HG03095 (cell line): ENCODE measurements around the gene SYNJ1.
"Not testable (repeated sequence)": the region's sequence is repeated elsewhere in the genome, so short reads cannot be mapped to it uniquely, and the experiment has no call there.

ENCODE experiments used
- ATAC-seq: cut with Tn5 transposase; IDR thresholded peaks from one replicate; pipeline ENCODE4 v1.9.1; 2021; ENCODE audit warnings: moderate library complexity; ENCODE audit not compliant: unreplicated experiment

The SYNJ1 gene

DNA sequence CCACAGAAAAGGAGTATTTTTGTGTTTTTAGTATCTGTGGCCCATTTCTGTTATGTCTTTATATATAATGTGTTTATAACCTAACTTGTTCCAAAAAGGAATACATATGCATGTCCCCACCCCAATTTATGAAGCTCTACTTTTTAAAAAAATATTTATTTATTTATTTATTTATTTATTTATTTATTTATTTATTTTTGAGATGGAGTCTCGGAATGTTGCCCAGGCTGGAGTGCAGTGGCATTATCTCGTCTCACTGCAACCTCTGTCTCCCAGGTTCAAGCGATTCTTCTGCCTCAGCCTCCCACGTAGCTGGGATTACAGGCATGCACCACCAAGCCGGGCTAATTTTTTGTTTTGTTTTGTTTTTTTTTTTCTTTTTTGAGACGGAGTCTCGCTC lies 32.3 kb downstream of the SYNJ1 start:
- ATAC-seq: not testable (repeated sequence)

DNA sequence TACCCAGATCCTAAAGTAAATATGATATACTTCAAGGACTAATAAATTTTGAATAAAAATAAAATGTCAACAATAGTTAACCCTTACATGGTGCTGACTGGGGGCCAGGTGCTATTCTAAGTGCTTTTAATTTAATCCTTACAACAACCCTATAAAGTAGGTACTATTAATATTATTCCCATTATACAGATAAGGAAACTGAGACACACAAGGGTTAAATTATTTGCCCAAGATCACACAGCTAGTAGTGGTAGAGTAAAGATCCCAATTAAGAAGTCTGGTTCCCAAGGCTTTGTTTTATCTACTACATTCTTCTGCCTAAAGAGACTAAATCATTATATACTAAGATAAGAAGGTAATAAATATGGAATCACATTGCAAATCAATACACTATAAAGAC lies 34.2 kb downstream of the SYNJ1 start:
- ATAC-seq: no peak

DNA sequence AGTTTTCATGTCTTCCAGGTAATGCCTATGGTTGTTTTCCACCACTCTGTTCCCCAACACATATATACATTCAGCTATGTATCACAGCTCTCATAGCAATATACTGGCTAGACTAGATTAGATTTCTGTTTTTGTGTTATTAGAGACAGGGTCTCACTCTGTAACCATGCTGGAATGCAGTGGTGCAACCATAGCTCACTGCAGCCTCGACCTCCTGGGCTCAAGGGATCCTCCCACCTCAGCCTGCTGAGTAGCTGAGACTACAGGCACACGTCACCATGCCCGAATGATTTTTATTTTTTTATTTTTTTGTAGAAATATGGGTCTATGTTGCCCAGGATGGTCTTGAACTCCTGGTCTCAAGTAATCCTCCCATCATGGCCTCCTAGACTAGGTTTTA lies 37.7 kb downstream of the SYNJ1 start:
- no peak for ATAC-seq

DNA sequence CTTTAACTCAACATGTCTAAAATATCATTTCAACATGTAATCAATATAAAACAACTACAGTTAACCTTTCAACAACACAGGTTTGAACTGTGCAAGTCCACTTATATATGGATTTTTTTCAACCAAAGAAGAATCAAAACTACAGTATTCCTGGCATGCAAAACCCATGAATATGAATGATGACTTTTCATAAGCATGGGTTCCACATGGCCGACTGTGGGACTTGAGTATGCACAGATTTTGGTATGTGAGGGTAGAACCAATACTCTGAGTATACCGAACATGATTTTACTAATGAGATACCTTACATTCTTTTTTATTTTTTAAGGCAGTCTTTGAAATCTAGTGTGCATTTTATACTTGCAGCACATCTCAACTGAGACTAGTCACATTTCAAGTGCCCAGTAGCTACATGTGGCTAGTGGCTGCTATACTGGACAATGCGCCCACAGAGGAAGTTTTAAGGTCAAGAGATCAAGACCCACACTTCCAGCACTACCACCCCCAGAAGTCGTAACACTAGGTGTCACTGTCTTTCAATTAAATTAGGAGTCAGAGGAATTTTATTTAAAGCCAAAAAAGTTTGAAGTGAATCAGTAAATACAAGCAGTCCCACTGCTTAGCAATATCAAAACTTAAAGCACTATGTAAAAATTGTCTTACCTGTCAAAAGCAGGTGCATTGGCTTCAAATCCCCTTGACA lies 40.0 kb downstream of the SYNJ1 start:
- ATAC-seq: no peak

DNA sequence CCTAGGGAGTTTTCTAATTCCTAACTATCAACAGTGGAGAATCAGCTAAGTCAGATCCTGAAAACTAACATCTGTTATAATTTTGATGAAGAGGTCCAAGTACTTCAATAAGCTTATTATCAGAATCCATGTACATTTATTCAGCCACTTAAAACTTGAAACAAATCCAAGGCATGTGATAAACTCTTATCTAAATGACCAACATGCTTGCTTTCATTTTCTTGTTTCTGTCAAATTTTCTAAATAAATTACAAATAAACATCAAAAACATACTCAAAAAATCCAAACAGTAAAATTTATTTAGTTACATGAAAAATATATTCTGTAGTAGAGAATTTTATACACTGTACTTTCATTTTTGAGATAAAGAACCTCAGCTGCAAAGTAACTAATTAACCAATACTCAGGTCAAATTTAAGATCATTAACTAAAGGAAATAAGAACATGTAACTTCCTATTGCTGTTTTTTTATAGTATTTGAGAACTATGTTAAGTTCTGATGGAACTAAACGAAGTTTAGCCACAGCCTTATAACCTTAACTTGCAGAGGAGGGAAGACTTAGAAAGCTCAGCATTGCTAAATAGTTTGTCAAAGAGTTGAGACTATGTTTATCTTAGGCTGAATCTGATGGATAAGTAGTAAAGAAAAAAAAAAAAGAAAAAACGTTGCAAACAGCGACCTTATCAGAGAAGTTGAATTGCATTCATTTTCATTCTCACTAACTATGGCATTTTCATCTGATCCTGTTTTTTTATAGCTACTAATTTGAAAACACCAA lies 44.9 kb downstream of the SYNJ1 start:
- ATAC-seq: no peak

DNA sequence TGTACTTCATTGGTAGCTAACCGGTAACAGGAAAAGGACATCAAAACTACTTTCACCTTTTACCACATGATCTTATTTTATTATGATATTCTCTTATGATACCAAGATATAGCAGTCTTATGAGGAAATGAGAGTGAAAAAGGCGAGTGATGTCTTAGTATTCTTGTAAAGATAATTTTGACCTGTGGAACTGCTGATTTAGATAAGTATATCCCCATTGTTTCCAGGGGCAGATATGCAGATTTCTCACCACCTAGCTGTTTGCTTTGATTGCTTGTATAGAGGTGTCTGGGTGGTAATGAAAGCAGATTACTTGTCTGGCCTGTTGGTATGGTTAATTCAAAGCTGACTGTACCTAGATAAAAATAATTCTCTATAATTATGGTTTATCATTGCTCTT lies 53.1 kb downstream of the SYNJ1 start:
- ATAC-seq: no peak

DNA sequence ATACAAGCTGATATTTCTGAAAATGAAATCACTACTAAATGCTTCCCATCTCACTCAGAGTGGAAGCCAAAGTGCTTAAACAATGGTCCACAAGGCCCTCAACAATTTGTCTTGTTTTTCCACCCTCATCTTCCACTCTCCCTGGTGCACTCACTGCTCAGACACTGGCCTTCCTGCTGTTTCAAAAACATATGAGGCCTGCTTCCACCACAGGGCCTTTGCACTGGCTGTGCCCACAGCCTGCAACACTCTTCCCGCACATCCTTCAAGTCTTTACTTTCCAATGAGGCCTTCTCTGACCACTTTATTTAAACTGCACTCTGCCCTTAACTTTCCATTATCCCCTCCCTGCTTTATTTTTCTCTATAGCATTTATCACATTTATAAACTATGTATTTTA lies 53.8 kb downstream of the SYNJ1 start:
- no peak for ATAC-seq

DNA sequence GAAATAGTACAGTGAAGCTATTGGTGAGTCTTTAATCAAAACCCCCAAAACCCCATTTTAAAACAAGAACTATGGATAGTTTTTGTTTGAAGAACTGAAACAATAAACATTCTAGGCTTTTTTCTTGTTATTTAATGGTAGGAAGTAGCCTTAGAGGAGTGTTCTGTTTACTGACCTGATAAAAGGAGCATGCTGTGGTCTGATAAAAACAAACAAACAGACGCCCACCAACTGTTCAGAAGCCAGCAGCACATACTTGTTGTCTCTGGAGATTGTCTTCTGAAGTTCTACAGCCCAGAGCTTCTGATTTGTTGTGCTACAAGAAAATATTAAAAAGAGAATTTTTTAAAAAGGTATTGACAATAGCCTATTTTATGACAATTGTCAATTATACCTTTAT lies 61.6 kb downstream of the SYNJ1 start:
- no peak for ATAC-seq

DNA sequence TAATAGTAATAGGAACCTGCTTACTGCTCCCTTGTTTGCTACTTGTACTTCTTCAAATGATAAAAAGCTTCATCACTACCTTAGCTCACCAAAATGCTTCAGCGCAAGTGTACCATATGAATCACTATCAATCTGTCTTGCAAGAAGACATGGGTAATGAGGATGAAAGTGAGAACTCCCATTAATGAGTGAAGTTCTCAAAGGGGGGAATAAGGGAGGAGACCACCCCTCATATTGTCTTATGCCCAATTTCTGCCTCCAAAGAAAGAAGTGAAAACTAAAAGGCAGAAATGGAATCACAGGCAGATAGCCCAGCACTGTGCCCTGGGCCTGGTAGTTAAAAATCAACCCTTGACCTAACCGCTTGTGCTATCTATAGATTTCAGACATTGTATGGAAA lies 63.7 kb downstream of the SYNJ1 start:
- not testable (repeated sequence) for ATAC-seq

DNA sequence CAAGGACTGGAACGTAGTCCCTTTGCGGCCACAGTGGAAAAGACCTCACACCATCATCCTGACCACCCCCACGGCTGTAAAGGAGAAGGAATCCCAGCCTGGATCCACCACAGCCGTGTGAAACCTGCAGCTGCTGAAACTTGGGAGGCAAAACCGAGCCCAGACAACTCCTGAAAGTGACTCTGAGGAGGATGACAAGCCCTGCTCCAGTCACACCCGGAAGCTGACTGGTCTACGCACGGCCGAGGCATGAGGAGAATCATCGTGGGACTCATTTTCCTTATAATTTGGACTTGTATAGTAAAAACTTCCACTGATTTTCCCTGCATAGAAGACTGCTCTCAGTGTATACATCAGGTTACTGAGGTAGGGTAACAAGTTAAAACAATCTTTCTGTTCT lies 65.8 kb downstream of the SYNJ1 start:
- ATAC-seq: not testable (repeated sequence)

DNA sequence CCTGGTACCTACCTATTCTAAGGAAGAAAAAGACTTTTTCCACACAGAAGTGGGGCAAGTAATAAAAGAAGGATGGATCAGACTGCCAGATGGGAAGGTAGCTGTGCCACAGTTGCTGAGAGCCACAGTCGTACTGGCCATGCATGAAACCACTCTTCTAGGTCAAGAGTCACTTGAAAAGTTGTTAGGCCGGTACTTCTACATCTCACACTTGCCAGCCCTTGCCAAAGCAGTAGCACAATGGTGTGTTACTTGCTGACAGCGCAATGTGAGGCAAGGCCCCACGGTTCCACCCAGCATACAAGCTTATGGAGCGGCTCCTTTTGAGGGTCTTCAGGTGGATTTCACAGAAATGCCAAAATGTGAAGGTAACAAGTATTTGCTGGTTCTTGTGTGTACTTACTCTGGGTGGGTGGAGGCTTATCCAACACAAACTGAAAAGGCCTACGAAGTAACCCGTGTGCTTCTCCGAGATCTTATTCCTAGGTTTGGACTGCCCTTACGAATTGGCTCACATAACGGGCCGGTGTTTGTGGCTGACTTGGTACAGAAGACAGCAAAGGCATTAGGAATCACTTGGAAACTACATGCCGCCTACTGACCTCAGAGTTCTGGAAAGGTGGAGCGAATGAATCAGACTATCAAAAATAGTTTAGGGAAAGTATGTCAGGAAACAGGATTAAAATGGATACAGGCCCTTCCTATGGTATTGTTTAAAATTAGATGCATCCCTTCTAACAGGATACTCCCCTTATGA lies 66.6 kb downstream of the SYNJ1 start:
- ATAC-seq: not testable (repeated sequence)

DNA sequence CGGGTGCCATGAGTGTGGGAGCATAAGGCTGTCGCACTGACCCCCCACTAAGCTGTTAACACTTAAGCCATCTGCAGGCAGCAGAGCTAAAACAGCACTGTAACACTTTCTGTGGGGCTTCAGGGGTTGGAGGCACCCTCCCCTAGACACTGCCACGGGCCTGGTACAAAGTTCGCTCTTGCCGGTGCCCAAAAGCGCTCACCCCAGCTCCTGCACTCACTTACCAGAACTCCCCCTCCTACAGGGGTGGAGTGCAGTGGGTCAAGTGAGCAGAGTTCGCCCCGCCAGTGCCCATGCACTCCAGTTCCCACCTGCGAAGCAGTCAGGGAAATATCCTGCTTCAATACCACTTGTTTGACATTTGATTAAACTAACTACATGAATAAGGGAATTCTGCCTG lies 69.3 kb downstream of the SYNJ1 start:
- ATAC-seq: no peak

DNA sequence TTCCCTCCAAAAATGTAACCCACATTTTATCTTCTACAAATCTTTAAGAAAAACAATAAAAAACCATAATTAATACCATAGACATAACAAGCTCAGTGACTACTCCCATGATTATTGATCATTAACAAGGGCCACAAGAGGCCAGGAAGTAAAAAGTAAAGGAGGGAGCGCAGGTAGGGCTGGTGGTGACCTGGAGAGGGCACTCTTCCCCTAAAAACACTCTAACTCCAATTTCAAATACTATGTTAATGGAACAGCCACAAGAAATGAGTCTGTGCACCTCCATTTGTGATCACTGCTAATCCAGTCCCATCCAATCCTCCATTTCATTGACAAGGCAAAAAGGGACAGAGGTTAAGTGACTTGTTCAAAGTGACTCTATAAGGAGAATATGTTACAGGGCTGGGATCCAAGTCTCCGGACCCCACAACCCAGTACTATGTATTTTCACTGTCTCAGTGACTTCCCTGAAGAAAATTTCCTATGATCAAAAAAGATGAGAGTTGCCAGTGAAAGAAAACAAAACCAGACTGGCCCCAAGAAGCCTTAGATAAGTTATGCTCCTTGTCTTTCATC lies 74.4 kb downstream of the SYNJ1 start:
- no peak for ATAC-seq

DNA sequence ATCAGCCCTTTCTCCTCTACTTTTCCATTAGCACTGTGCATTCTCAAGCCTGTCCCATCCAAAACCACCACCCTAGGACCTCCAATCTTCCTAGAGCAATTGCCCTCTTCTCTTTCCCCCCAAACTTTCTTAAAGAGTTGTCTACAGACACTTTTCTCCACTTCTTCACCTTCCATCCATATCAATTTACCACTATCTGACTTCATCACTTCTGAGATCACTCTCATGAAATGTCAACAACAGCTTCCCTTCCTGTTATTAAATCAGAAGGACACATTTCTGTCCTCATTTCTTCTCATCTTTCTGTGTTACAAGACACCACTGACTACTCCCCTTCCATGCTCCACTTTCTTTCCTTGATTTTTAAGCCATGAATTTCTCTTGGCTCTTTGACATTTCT lies 79.6 kb downstream of the SYNJ1 start:
- no peak for ATAC-seq

DNA sequence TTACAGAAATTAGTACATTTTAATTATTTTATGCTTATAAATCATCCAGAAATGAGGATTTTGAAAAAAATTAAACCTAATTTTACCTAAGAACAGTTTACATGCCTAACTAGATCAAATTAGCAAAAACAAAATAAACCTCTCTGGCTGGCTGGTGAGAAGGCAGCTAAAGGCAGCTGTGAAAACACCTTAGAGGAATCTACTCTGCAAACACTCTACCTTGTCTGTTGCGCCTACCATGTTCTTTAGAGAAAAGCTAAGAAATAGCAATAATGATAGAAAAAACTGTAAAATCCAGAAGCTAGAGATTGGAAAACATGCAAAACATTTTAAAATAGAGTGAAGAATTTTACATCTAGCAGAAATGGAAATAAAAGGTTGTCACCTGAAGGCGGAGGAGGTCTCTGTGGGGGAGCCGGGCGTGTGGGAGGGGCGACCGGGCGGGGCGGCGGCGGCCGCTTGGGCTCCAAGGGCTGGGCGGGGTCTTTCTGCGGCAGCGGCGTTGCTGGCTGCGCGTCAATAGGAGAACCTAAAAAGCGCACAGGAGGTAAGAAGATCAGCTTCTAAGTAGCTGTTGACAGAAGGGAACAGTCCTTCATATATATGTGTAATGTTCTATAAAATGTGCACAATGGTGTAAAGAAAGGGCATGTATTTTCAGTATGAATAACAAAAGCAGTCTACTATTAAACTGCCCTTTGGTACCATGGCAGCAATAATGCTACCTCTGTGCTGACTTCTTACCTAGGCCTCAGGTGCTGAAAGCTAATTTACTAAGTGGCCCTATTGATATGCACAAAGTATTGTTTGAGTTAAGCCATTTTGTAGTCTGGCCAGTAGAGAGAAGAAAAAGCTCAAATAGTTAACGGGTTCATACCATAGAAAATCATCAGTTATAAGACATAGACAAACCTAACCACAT lies 82.3 kb downstream of the SYNJ1 start:
- no peak for ATAC-seq

DNA sequence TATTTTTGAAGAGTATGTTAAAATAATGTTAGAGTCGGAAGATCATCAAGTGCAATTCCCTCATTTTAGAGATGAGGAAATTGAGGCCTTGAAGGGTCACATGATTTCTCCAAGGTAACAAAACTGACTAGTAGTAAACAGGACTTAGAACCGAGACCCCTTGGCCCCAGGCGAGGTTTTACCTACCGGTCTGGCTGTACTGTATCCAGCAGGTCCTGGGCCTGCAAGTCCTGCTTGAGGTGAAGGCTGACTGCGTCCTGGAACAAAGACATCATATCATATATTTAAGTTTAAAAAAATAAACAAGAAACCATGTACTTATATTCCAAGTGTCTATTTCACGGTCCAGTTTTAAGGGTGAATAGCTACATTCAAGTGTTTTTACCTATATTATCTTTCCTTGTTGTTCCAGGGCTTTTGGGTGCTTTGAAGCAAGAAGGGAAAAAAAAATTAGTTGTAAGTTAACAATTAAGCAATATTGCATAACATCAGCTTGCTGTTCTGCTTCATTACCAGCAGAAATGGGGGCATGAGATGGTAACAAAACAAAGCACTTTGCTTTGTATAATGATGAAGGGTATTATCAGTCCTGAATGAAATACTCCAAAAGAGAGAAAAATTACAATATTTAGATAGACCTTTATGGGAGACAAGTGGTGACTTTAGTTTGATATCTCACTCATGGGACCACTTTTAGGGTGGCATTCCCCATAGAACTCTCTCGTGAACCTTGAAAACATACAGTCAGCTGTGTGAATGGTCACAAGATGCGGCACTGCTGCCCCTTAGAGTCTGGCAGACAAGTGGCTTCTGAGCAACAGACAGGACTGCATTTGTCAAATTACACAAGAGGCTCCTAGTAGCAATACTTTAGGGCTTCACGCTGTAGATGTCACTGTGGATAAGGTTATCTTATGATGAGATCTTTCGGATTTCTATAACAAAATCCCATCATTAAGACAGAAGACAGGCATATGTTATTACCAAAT lies 85.8 kb downstream of the SYNJ1 start:
- ATAC-seq: no peak

DNA sequence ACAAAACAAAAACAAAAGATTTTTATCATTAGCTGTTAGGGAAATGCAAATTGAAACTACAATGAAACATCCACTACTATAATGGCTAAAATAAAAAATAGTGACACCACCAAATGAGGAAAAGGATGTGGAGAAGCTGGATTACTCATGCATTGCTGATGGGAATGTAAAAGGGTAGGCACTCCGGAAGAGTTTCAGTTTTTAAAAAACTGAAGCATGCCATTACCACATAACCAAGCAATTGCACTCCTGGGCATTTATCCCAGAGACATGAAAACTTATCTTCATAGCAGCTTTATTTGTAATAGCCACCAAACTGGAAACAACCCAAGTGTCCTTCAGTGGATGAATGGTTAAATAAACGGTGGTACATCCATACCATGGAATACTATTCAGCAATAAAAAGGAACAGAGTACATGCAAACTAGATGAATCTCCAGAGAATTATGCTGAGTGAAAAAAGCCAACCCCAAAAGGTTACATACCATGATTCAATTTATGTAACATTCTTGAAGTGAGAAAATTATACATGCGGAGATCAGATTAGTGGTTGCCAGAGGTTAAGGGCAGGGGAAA lies 101.1 kb downstream of the SYNJ1 start:
- ATAC-seq: no peak

DNA sequence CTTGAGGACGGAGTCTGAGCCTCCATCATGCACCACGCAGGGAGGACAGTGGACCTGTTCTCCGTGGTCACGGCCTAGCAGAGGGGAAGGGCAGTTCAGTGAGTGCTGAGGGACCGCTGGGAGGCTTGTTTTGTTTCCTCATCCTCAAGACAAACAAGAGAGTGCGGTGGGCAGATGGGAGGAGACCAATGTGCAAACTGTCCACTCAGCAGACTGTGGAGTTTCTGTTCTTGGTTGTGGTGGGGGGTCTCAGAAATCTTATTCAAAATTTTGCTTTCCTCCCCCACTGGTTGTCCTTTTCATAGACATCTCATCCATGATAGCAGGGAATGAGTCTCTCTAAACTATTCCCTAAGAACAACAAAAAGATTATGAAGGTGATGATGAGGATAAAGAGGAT lies 109.6 kb downstream of the SYNJ1 start:
- ATAC-seq: not testable (repeated sequence)
